Astrocyte of the cerebellum (primary cell): ENCODE results near the gene PCCA.

Experiments
- DNase-seq: peaks from one replicate; pipeline ENCODE4 v3.0.0-alpha.2; 2011; ENCODE audit warnings: low read depth
- H3K4me3 ChIP-seq: 2 replicates; pipeline ENCODE4 v1.5.1; 2011; ENCODE audit warnings: mild to moderate bottlenecking, low read depth, low read length, moderate library complexity
- in situ Hi-C: cut with HindIII; loops from 2 replicates; pipeline ENCODE4 v1.10.0; 2017; ENCODE audit warnings: low sequenced_read_pairs
- TF ChIP-seq, protein P1 (sequence below): IDR thresholded peaks from 2 replicates; pipeline ENCODE4 v1.5.1; 2012; ENCODE audit warnings: low read length, low read depth, moderate library complexity, mild to moderate bottlenecking; ENCODE audit errors: missing control alignments

PCCA gene

GRCh38 chr13:100301418-100301817 lies 212.5 kb downstream of the PCCA start:
- in situ Hi-C loops: loop anchor here (5.0 kb wide), 1 partner anchor 49 kb away; no protein-coding TSS in a partner anchor
- TF ChIP-seq, protein P1, sequence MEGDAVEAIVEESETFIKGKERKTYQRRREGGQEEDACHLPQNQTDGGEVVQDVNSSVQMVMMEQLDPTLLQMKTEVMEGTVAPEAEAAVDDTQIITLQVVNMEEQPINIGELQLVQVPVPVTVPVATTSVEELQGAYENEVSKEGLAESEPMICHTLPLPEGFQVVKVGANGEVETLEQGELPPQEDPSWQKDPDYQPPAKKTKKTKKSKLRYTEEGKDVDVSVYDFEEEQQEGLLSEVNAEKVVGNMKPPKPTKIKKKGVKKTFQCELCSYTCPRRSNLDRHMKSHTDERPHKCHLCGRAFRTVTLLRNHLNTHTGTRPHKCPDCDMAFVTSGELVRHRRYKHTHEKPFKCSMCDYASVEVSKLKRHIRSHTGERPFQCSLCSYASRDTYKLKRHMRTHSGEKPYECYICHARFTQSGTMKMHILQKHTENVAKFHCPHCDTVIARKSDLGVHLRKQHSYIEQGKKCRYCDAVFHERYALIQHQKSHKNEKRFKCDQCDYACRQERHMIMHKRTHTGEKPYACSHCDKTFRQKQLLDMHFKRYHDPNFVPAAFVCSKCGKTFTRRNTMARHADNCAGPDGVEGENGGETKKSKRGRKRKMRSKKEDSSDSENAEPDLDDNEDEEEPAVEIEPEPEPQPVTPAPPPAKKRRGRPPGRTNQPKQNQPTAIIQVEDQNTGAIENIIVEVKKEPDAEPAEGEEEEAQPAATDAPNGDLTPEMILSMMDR: no peak

DNA sequence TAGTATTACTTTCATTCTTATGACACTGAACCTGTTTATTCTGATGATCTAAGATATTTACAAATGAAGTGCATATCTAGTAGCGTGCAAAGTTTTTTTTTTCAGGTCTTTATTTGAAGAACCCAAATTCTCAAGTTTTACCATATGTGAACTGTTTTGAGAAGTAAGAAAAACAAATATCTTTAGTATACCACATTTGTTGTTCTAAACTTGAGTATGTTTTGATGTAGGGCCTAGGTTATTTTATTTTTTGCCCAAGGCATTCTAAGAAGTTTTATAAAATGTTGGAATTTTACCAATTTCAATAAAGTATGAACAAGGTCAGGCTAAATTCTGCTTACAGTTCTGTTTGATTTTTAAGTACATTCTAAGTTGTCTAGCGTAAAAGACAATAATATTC lies 213.5 kb downstream of the PCCA start:
- DNase-seq: no peak
- no peak overlapping the region for H3K4me3 ChIP-seq
- TF ChIP-seq, protein P1: no peak
- in situ Hi-C loops: loop anchor here (5.0 kb wide), 1 partner anchor 50 kb away; no protein-coding TSS in a partner anchor

More at GRCh38 chr13:100301418-100301817, 212.5 kb downstream of the PCCA start:
- no peak overlapping the region for H3K4me3 ChIP-seq
- peak; percentile 4 for DNase-seq

DNA sequence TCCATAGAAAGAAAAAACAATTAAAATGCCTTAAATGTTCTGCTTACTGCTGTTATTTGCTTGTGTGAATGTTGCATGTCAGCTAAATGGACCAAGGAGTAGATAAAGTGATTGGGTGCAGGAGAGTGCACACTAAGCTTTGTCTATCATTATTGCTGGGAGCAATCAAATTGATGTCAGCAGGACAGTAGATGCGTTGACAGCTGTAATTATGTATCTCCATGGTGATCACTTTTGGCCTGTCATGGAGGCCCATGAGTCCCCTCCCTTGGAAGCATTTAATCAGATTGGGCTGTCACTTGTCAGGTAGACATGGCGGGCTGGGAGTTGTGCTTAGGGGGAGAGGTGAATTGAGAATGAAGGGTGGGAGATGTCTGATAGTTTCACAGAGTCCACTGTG lies 215.3 kb downstream of the PCCA start:
- TF ChIP-seq, protein P1: no peak
- in situ Hi-C loops: loop anchor here (5.0 kb wide), 1 partner anchor 52 kb away; no protein-coding TSS in a partner anchor
- no peak overlapping the region for H3K4me3 ChIP-seq
- DNase-seq: no peak

DNA sequence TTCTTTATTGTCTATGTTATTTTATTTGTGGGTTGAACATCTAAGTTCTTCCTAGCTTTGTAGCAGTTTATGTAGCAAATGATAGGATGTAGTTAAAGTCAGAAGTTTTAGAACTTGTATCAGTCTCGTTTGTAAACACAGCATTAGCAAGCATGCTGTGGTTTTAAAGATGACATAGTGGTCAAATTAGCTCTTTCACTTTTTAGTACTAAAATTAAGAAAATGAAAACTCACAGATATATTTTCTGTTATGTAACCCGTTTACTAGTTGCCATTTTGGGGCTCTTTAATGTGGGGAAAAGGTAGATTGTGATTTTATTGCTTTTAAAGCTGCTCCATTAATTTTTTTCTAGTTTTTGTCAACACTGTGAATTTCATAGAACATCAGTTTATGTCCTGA lies 216.5 kb downstream of the PCCA start:
- DNase-seq: no peak
- TF ChIP-seq, protein P1: no peak
- no peak overlapping the region for H3K4me3 ChIP-seq
- in situ Hi-C loops: no loop called here

DNA sequence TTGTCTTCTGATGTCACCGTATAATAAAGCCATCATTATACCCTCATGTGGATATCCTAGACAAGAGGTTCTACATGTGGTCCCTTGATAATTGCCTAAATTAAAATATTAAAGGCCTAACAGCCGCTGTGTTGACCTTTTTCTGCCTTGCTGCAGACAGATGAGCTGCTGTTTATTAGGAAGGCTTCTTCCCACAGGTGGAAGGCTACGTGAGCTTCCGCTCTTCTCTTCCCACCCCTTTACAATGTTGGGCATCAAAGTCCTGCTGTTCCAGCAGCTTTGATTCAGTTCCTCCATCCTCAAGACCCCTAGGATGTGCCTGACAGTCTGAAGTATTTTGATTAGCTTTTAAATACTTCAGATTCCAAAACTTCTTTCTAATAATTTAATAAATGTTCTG lies 217.1 kb downstream of the PCCA start:
- TF ChIP-seq, protein P1: no peak
- no peak for DNase-seq
- in situ Hi-C loops: no loop called here
- H3K4me3 ChIP-seq: no peak overlapping the region

- no peak overlapping the region for H3K4me3 ChIP-seq
- TF ChIP-seq, protein P1: no peak
- in situ Hi-C loops: no loop called here
- DNase-seq: no peak
Measured at GRCh38 chr13:100306434-100306999, 217.6 kb downstream of the PCCA start.
